Duodenal mucosa (tissue), 2 donors: Measurements from ENCODE around the gene HTR2A.
"Not testable (repeated sequence)": the region's sequence is repeated elsewhere in the genome, so short reads cannot be mapped to it uniquely, and the experiment has no call there.

Experiments used
- H3K27ac ChIP-seq: one replicate; pipeline ENCODE4 v1.7.0; 2013; ENCODE audit warnings: low read depth, low read length
- H3K27me3 ChIP-seq, 2 donors: one replicate each; pipeline ENCODE4 v1.7.0; 2013; ENCODE audit warnings: low read length in 2 of 2, control low read depth in 1 of 2; ENCODE audit not compliant: insufficient read depth in 2 of 2, control insufficient read depth in 1 of 2
- H3K36me3 ChIP-seq, 2 donors: one replicate each; pipeline ENCODE4 v1.7.0; 2013; ENCODE audit warnings: low read length in 2 of 2, control low read depth in 1 of 2; ENCODE audit not compliant: insufficient read depth in 2 of 2, control insufficient read depth in 1 of 2
- H3K4me1 ChIP-seq, 2 donors: one replicate each; pipeline ENCODE4 v1.7.0; 2013; ENCODE audit warnings: low read length in 2 of 2, control low read depth in 1 of 2; ENCODE audit not compliant: insufficient read depth in 2 of 2, control insufficient read depth in 1 of 2
- H3K4me3 ChIP-seq, 2 donors: one replicate each; pipeline ENCODE4 v1.7.0; 2013; ENCODE audit warnings: low read length in 2 of 2, low read depth in 1 of 2
- H3K9ac ChIP-seq, 2 donors: one replicate each; pipeline ENCODE4 v1.7.0; 2013; ENCODE audit warnings: low read length in 2 of 2, low read depth in 1 of 2
- H3K9me3 ChIP-seq, 2 donors: one replicate each; pipeline ENCODE4 v1.7.0; 2013; ENCODE audit warnings: low read length in 2 of 2, control low read depth in 1 of 2; ENCODE audit not compliant: control insufficient read depth in 1 of 2

HTR2A gene

DNA sequence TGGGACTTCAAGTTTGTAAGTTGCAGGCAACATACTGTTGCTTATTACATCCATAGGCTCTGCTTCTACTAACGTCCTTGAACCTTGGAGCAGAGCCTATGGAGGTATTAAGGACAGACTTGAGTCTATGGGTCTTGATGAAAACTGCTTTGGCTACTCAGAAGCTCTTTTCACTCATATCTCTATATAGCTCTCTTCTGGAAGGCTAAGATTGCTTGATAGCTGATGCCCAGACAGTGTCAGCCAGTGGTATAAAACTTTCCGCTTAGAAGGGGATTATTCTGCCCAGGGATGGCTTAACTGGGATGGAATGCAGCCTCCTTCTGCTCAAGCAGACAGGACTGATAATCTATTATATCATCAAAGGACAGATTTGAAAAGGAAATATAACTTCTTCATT, 74.3 kb downstream of the HTR2A start:
- Histone ChIP-seq H3K36me3 (no peaks in the 10 kb centered on the region), H3K9ac (no peak overlapping the region), H3K9me3 (no peaks in the 10 kb centered on the region), H3K27ac (no peak overlapping the region), H3K4me1 (no peaks in the 10 kb centered on the region), H3K27me3 (no peaks in the 10 kb centered on the region), H3K4me3 (no peak overlapping the region)

GRCh38 chr13:46817838-46818476, 78.9 kb downstream of the HTR2A start:
- no peak overlapping the region for H3K27ac ChIP-seq
- no peaks in the 10 kb centered on the region for H3K36me3 ChIP-seq
- H3K9ac ChIP-seq, result no peak overlapping the region
- no peak overlapping the region for H3K4me3 ChIP-seq
- H3K4me1 ChIP-seq, result no peaks in the 10 kb centered on the region
- no peaks in the 10 kb centered on the region for H3K27me3 ChIP-seq
- H3K9me3 ChIP-seq, result peaks cover 0 to under 1% of the 10 kb centered on the region in 2 donors

GRCh38 chr13:46817095-46817494, 79.8 kb downstream of the HTR2A start:
- Histone ChIP-seq H3K9ac (no peak overlapping the region), H3K9me3 (peaks cover 8 to 9% of the 10 kb centered on the region in 2 donors), H3K4me1 (no peaks in the 10 kb centered on the region), H3K36me3 (no peaks in the 10 kb centered on the region), H3K27me3 (no peaks in the 10 kb centered on the region), H3K27ac (no peak overlapping the region), H3K4me3 (no peak overlapping the region)

DNA sequence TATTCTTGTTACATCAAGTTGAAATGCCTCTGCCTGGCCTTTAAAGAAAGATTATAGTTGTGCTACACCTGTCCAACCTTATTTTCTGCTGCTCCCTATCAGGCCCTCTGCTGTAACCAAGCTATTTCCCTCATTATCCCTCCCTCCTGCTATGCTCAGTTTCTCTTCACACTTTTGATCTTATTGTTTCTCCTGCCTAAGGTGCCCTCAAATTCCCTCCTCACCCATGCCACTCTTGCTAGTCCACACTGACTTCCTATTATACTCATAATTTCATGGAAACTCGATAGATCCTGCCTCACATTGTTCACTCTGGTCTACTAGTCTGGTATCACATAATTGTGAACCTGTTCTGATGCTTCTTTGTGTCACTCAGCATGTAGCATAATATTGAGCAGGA, 80.5 kb downstream of the HTR2A start:
- Histone ChIP-seq H3K9ac (no peak overlapping the region), H3K27ac (no peak overlapping the region), H3K27me3 (no peaks in the 10 kb centered on the region), H3K36me3 (no peaks in the 10 kb centered on the region), H3K9me3 (peaks cover 9 to 10% of the 10 kb centered on the region in 2 donors), H3K4me3 (no peak overlapping the region), H3K4me1 (no peaks in the 10 kb centered on the region)

GRCh38 chr13:46812301-46812797, 84.5 kb downstream of the HTR2A start:
- H3K27me3 ChIP-seq, result no peaks in the 10 kb centered on the region
- H3K9ac ChIP-seq, result no peak overlapping the region
- no peaks in the 10 kb centered on the region for H3K36me3 ChIP-seq
- no peak overlapping the region for H3K27ac ChIP-seq
- no peak overlapping the region for H3K4me3 ChIP-seq
- H3K4me1 ChIP-seq, result no peaks in the 10 kb centered on the region
- H3K9me3 ChIP-seq, result peaks cover 9 to 10% of the 10 kb centered on the region in 2 donors

DNA sequence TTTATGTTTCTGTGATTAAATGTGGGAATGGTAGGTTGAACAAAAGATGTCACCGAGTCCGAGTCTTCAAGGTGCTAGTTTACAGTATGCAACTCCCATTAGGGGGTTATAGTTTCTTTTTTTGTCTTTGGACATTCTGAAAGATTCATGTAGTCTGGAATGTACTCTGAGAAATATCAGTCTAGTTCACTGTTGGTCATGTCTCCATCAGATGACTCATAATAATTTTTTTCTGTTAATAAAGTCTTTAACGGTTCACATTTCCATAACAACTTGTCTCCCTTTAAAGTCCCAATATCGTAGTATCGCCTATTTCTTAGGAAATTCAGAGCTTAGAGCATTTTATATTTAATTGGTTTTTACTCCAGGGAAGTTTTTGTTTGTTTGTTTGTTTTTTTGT, 86.4 kb downstream of the HTR2A start:
- Histone ChIP-seq H3K4me3 (no peak overlapping the region), H3K9me3 (peaks cover 9 to 10% of the 10 kb centered on the region in 2 donors), H3K27me3 (no peaks in the 10 kb centered on the region), H3K4me1 (no peaks in the 10 kb centered on the region), H3K9ac (no peak overlapping the region), H3K36me3 (no peaks in the 10 kb centered on the region), H3K27ac (no peak overlapping the region)

GRCh38 chr13:46804921-46805320, 91.9 kb downstream of the HTR2A start:
- H3K27ac ChIP-seq, H3K36me3 ChIP-seq, H3K4me1 ChIP-seq, H3K9me3 ChIP-seq, H3K9ac ChIP-seq, H3K4me3 ChIP-seq, H3K27me3 ChIP-seq: not testable (repeated sequence)

DNA sequence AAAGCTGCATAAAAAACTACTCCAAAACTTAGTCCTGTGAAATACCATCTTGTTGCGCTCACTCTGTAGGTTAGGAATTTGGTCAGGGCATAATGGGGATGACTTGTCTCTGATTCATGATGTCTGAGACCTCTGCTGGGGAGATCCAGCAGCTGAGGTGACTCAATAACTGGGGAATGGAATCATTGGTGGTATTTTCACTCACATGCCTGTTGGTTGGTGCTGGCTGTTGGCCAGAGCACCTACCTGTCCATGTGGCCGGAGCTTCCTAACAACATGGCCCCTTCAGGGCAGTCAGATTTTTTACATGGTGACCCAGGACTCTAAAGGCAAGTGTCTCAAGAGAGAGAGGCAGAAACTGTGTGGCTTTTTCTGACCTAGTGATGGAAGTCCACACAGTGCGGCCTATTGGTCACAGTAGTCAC, 92.5 kb downstream of the HTR2A start:
- Histone ChIP-seq H3K4me1 (peaks cover 0 to 5% of the 10 kb centered on the region in 2 donors), H3K4me3 (no peak overlapping the region), H3K27ac (no peak overlapping the region), H3K9ac (no peak overlapping the region), H3K9me3 (no peaks in the 10 kb centered on the region), H3K36me3 (no peaks in the 10 kb centered on the region), H3K27me3 (no peaks in the 10 kb centered on the region)

GRCh38 chr13:46803586-46803985, 93.3 kb downstream of the HTR2A start:
- Histone ChIP-seq H3K9me3 (no peaks in the 10 kb centered on the region), H3K27me3 (no peaks in the 10 kb centered on the region), H3K4me1 (peaks cover 0 to 5% of the 10 kb centered on the region in 2 donors), H3K27ac (no peak overlapping the region), H3K9ac (no peak overlapping the region), H3K36me3 (no peaks in the 10 kb centered on the region), H3K4me3 (no peak overlapping the region)

DNA sequence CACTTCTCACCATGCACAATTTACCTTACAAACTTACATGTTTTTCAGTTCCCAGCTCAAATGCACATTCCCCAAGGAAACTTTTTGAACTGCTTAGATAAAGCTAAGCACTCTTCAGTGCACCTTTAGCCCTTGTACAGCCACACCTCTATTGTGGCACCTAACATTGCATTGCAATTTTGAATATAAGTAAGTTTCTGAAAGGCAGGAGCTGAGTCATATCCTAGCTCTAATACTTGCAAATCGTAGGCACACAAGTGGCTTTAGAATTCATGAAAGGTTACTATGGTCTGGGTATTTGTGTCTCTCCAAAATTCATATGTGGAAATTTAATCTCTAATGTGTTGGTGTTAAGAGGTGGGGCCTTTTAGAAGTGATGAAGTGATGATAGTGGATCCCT, 95.0 kb downstream of the HTR2A start:
- Histone ChIP-seq H3K4me3 (no peak overlapping the region), H3K36me3 (no peaks in the 10 kb centered on the region), H3K27ac (no peak overlapping the region), H3K9me3 (no peaks in the 10 kb centered on the region), H3K4me1 (peaks cover 4 to 13% of the 10 kb centered on the region in 2 donors), H3K27me3 (no peaks in the 10 kb centered on the region), H3K9ac (no peak overlapping the region)
